GM12878 (cell line): ENCODE data around the gene GLRX5.
"Not testable (repeated sequence)": the region's sequence is repeated elsewhere in the genome, so short reads cannot be mapped to it uniquely, and the experiment has no call there.

Experiments used
- CTCF ChIP-seq, 3 experiments: IDR thresholded peaks in 2 of 3; conservative IDR thresholded peaks in 1 of 3; 2 replicates each; pipeline ENCODE4 v1.5.1; 2011; ENCODE audit warnings: low read depth in 3 of 3, low read length in 3 of 3, mild to moderate bottlenecking in 3 of 3, control low read depth in 2 of 3, moderate library complexity in 2 of 3, inconsistent platforms in 1 of 3, mixed read lengths in 1 of 3; ENCODE audit not compliant: control insufficient read depth in 2 of 3, insufficient read depth in 1 of 3; ENCODE audit errors: extremely low read depth in 1 of 3
- EGR1 ChIP-seq, 2 experiments: IDR thresholded peaks; 1 replicate in 1 of 2; 2 replicates in 1 of 2; pipeline ENCODE4 v1.6.1; 2011 to 2012; ENCODE audit warnings: low read depth in 2 of 2, low read length in 2 of 2, borderline replicate concordance in 1 of 2, mild to moderate bottlenecking in 1 of 2, moderate library complexity in 1 of 2
- KAT2A ChIP-seq: conservative IDR thresholded peaks from 2 replicates; pipeline ENCODE4 v1.6.1; 2011; ENCODE audit warnings: low read depth, low read length; ENCODE audit not compliant: control insufficient read depth
- POLR2A ChIP-seq: IDR thresholded peaks from 2 replicates; pipeline ENCODE4 v1.6.1; 2011; ENCODE audit warnings: low read depth, mild to moderate bottlenecking, low read length
- SRF ChIP-seq, 2 experiments: IDR thresholded peaks; 2 replicates each; pipeline ENCODE4 v1.6.1; 2011; ENCODE audit warnings: low read depth in 2 of 2, low read length in 2 of 2, mild to moderate bottlenecking in 1 of 2, moderate library complexity in 1 of 2

GRCh38 chr14:95510344-95510743 is 24.5 kb upstream of the GLRX5 start:
- TF ChIP-seq SRF (IDR thresholded peaks at IDR 0.05; ENCODE audit: low read depth in 2 of 2, low read length in 2 of 2); EGR1 (IDR thresholded peaks at IDR 0.05; ENCODE audit: borderline replicate concordance in 1 of 2, low read depth in 2 of 2, low read length in 2 of 2); POLR2A; CTCF (IDR thresholded peaks at IDR 0.05 in 2 of 3, conservative IDR thresholded peaks at IDR 0.05 in 1 of 3; ENCODE audit: control insufficient read depth in 2 of 3, extremely low read depth in 1 of 3, insufficient read depth in 1 of 3, low read depth in 3 of 3, low read length in 3 of 3); KAT2A: not testable (repeated sequence)
